ENCODE measurements around the gene SPATA2.

SPATA2 gene

GRCh38 chr20:49858076-49858585 lies 57.2 kb downstream of the SPATA2 start:
- DNase-seq = no peak

- DNase-seq = no peak
Observed at GRCh38 chr20:49856904-49857303, 58.4 kb downstream of the SPATA2 start.

- DNase-seq = no peak
Observed at GRCh38 chr20:49854190-49854875, 61.0 kb downstream of the SPATA2 start.

- DNase-seq = no peak
Observed at GRCh38 chr20:49853640-49854039, 61.7 kb downstream of the SPATA2 start.
